H1 (cell line): ENCODE data around the gene SCAF1. TPM values are rescaled to one million over a fixed set of nuclear protein-coding genes. Genes with fewer than 3 reads are reported as not detected.

Experiments used
- CTCF ChIA-PET: fragments of 300-600 bp; sonication (Branson Sonifier 250); formaldehyde crosslinking; loops from one replicate; lab custom pipeline; 2021; ENCODE audit not compliant: partially characterized antibody; lab: Charles Lee
- POLR2A ChIA-PET: fragments of 300-600 bp; sonication (Branson Sonifier 250); formaldehyde crosslinking; loops from one replicate; lab custom pipeline; 2021; ENCODE audit warnings: inconsistent platforms; ENCODE audit not compliant: partially characterized antibody; lab: Charles Lee
- DNase-seq, 2 experiments: peaks; one replicate each; pipeline versions ENCODE4 v3.0.0 to v3.0.0-alpha.2; 2010 to 2022; ENCODE audit warnings: low spot score in 2 of 2, low read depth in 1 of 2, mixed read lengths in 1 of 2
- FAIRE-seq: peaks from 2 replicates; lab custom pipeline; 2011; peaks lifted over from hg19 to GRCh38; lab: Jason Lieb, UNC
- H2AFZ ChIP-seq: 2 replicates; pipeline ENCODE4 v1.8.1; 2012; ENCODE audit warnings: low read length, inconsistent platforms
- H2AK5ac ChIP-seq: 2 replicates; pipeline ENCODE4 v1.6.1; 2013; ENCODE audit warnings: low read depth, low read length
- H2BK120ac ChIP-seq: replicated peaks from 2 replicates; pipeline ENCODE3; 2013; ENCODE audit warnings: low read depth, low read length, inconsistent platforms
- H2BK12ac ChIP-seq: 2 replicates; pipeline ENCODE4 v1.6.1; 2013; ENCODE audit warnings: low read depth, low read length
- H2BK15ac ChIP-seq: 2 replicates; pipeline ENCODE4 v1.6.1; 2013; ENCODE audit warnings: low read length
- H2BK20ac ChIP-seq: 2 replicates; pipeline ENCODE4 v1.6.1; 2013; ENCODE audit warnings: low read length
- H2BK5ac ChIP-seq: 2 replicates; pipeline ENCODE4 v1.6.1; 2013; ENCODE audit warnings: low read depth, low read length
- H3K14ac ChIP-seq: 2 replicates; pipeline ENCODE4 v1.6.1; 2013; ENCODE audit warnings: inconsistent platforms; ENCODE audit not compliant: insufficient read length
- H3K18ac ChIP-seq: 2 replicates; pipeline ENCODE4 v1.6.1; 2013; ENCODE audit warnings: low read length; ENCODE audit errors: extremely low read depth
- H3K23ac ChIP-seq: 2 replicates; pipeline ENCODE4 v1.6.1; 2013; ENCODE audit warnings: inconsistent platforms; ENCODE audit not compliant: insufficient read length
- H3K23me2 ChIP-seq: 2 replicates; pipeline ENCODE4 v1.6.1; 2013; ENCODE audit warnings: low read depth, low read length
- H3K27ac ChIP-seq: 2 replicates; pipeline ENCODE4 v1.6.1; 2011; ENCODE audit warnings: low read depth, low read length, inconsistent platforms
- H3K27me3 ChIP-seq, 4 experiments: replicated peaks in 1 of 4; 1 replicate in 1 of 4; 2 replicates in 3 of 4; pipeline versions ENCODE4 v1.6.1 to v1.8.1; 2011 to 2013; ENCODE audit warnings: low read length in 3 of 4, mild to moderate bottlenecking in 3 of 4, inconsistent platforms in 2 of 4, mixed read lengths in 2 of 4, moderate library complexity in 1 of 4; ENCODE audit not compliant: control insufficient read depth in 3 of 4, insufficient read depth in 3 of 4; ENCODE audit errors: extremely low read depth in 1 of 4
- H3K36me3 ChIP-seq, 4 experiments: 2 replicates each; pipeline versions ENCODE4 v1.6.1 to v1.8.1; 2011 to 2013; ENCODE audit warnings: mild to moderate bottlenecking in 4 of 4, low read length in 3 of 4, moderate library complexity in 2 of 4, control low read depth in 1 of 4, inconsistent platforms in 1 of 4; ENCODE audit not compliant: insufficient read depth in 4 of 4, control insufficient read depth in 2 of 4
- H3K4ac ChIP-seq: replicated peaks from 2 replicates; pipeline ENCODE3; 2013; ENCODE audit warnings: low read length, low read depth, mixed read lengths, inconsistent platforms; ENCODE audit not compliant: insufficient read length
- H3K4me1 ChIP-seq, 4 experiments: replicated peaks in 1 of 4; 1 replicate in 1 of 4; 2 replicates in 3 of 4; pipeline versions ENCODE4 v1.6.1 to v1.8.1; 2011 to 2013; ENCODE audit warnings: low read length in 3 of 4, inconsistent platforms in 2 of 4, mixed read lengths in 1 of 4; ENCODE audit not compliant: insufficient read depth in 4 of 4, control insufficient read depth in 3 of 4
- H3K4me2 ChIP-seq, 2 experiments: 2 replicates each; pipeline versions ENCODE4 v1.6.1 to v1.8.1; 2011 to 2013; ENCODE audit warnings: low read depth in 2 of 2, low read length in 2 of 2, control low read depth in 1 of 2, inconsistent platforms in 1 of 2, mild to moderate bottlenecking in 1 of 2; ENCODE audit not compliant: insufficient read depth in 1 of 2
- H3K4me3 ChIP-seq, 4 experiments: fragments of 200-600, 300-600 bp in 1 of 4; sonication (generic), shearing (Covaris generic), sonication (Bioruptor Twin) in 1 of 4; 2 replicates each; pipeline versions ENCODE4 v1.5.1 to v1.8.1; 2011 to 2016; ENCODE audit warnings: low read length in 4 of 4, low read depth in 3 of 4, control low read depth in 2 of 4, inconsistent platforms in 2 of 4, mild to moderate bottlenecking in 2 of 4, mixed read lengths in 1 of 4, moderate library complexity in 1 of 4; ENCODE audit not compliant: insufficient read depth in 2 of 4; ENCODE audit errors: extremely low read depth in 1 of 4
- H3K56ac ChIP-seq: replicated peaks from 2 replicates; pipeline ENCODE3; 2013; ENCODE audit warnings: low read depth, mild to moderate bottlenecking, mixed read lengths, low read length, inconsistent platforms; ENCODE audit not compliant: insufficient read length
- H3K79me1 ChIP-seq: 2 replicates; pipeline ENCODE4 v1.6.1; 2013; ENCODE audit warnings: low read depth, low read length, control low read depth
- H3K79me2 ChIP-seq, 2 experiments: 2 replicates each; pipeline versions ENCODE4 v1.6.1 to v1.8.1; 2012 to 2013; ENCODE audit warnings: low read length in 2 of 2, mild to moderate bottlenecking in 2 of 2, inconsistent platforms in 1 of 2; ENCODE audit not compliant: insufficient read depth in 2 of 2, control insufficient read depth in 1 of 2
- H3K9ac ChIP-seq, 4 experiments: replicated peaks in 1 of 4; 1 replicate in 1 of 4; 2 replicates in 3 of 4; pipeline versions ENCODE4 v1.6.1 to v1.8.1; 2011 to 2013; ENCODE audit warnings: low read depth in 3 of 4, low read length in 3 of 4, control low read depth in 2 of 4, mild to moderate bottlenecking in 2 of 4, moderate library complexity in 2 of 4, inconsistent platforms in 1 of 4; ENCODE audit errors: extremely low read depth in 1 of 4
- H3K9me3 ChIP-seq, 2 experiments: 2 replicates each; pipeline versions ENCODE4 v1.6.1 to v1.8.1; 2012 to 2013; ENCODE audit warnings: mild to moderate bottlenecking in 2 of 2, moderate library complexity in 2 of 2, control low read depth in 1 of 2, inconsistent platforms in 1 of 2, low read depth in 1 of 2, low read length in 1 of 2, mixed read lengths in 1 of 2; ENCODE audit not compliant: insufficient read depth in 2 of 2
- H4K20me1 ChIP-seq, 2 experiments: replicated peaks in 1 of 2; 2 replicates each; pipeline versions ENCODE3 to v1.8.1; 2011 to 2013; ENCODE audit warnings: inconsistent platforms in 2 of 2, low read length in 2 of 2, mild to moderate bottlenecking in 1 of 2; ENCODE audit not compliant: insufficient read depth in 2 of 2, control insufficient read depth in 1 of 2
- H4K5ac ChIP-seq: 2 replicates; pipeline ENCODE4 v1.6.1; 2013; ENCODE audit warnings: low read length, low read depth, mixed read lengths, inconsistent platforms; ENCODE audit not compliant: insufficient read length
- H4K8ac ChIP-seq: 2 replicates; pipeline ENCODE4 v1.8.0; 2013; ENCODE audit warnings: mild to moderate bottlenecking, moderate library complexity, low read length, inconsistent platforms; ENCODE audit not compliant: insufficient read depth; ENCODE audit errors: extremely low read depth
- H4K91ac ChIP-seq: replicated peaks from 2 replicates; pipeline ENCODE3; 2013; ENCODE audit warnings: low read length, mixed read lengths, inconsistent platforms; ENCODE audit not compliant: insufficient read length
- BCL11A ChIP-seq, 2 experiments: IDR thresholded peaks; one replicate each; pipeline ENCODE4 v1.6.1; 2011; ENCODE audit warnings: low read depth in 2 of 2, low read length in 2 of 2, mild to moderate bottlenecking in 2 of 2
- EP300 ChIP-seq, 2 experiments: IDR thresholded peaks; 1 replicate in 1 of 2; 2 replicates in 1 of 2; pipeline ENCODE4 v1.6.1; 2011 to 2012; ENCODE audit warnings: low read depth in 2 of 2, low read length in 2 of 2, mild to moderate bottlenecking in 2 of 2, borderline replicate concordance in 1 of 2, inconsistent platforms in 1 of 2, moderate library complexity in 1 of 2
- SP1 ChIP-seq: IDR thresholded peaks from 2 replicates; pipeline ENCODE4 v1.6.1; 2011; ENCODE audit warnings: low read depth, low read length
- WGBS, 2 experiments: shearing (Covaris generic) in 1 of 2; methylation state at CpG; one replicate each; pipeline versions ENCODE4 v1.1.6 to v1.1.7; 2013 to 2015; ENCODE audit warnings: low lambda C conversion rate in 2 of 2, mixed read lengths in 2 of 2, inconsistent platforms in 1 of 2, low coverage in 1 of 2, missing lambda C conversion rate in 1 of 2; ENCODE audit not compliant: insufficient replicate concordance in 2 of 2, insufficient coverage in 1 of 2, insufficient read length in 1 of 2; ENCODE audit errors: extremely low coverage in 1 of 2, missing lambda C conversion rate in 1 of 2; 5-methylcytosine and 5-hydroxymethylcytosine counted together
- polyA plus RNA-seq, 7 experiments: library from polyadenylated mRNA; depleted of rRNA in 3 of 7; stranded (reverse) in 5 of 7; unstranded in 2 of 7; fragments of >200 nt in 5 of 7; fragments of 200-250 nt in 2 of 7; gene quantifications; 1 replicate in 5 of 7; 2 replicates in 1 of 7; 4 replicates in 1 of 7; pipeline versions ENCODE4 v1.2.1 to v1.2.3, GENCODE V29; 2011 to 2013; ENCODE audit warnings: missing spikeins in 2 of 7, mixed read lengths in 2 of 7
- total RNA-seq: library from RNA; stranded (reverse); fragmentation: NEBNext Ultra II Directional; extraction: Animal tissue kit (Norgen Biotek cat#: 25700); gene quantifications from 2 replicates; pipeline ENCODE4 v1.2.1, GENCODE V29; 2021

SCAF1 gene
- total and polyA plus RNA-seq, 2 of the 8 experiments (the other 6 are each of a cell fraction or from before 2014, with no cell fraction given), result 9.7 to 81.7 TPM

- Histone ChIP-seq H2AFZ (no peak overlapping the region), H2BK15ac (no peak overlapping the region), H3K9ac (no peak overlapping the region), H3K79me2 (peaks cover 4 to 55% of the 10 kb centered on the region in 2 experiments; a peak in 3 of 4 replicates), H2BK120ac (no peak overlapping the region), H3K56ac (no peak overlapping the region), H3K27me3 (no peaks in the 10 kb centered on the region), H3K14ac (no peak overlapping the region), H4K8ac (no peak overlapping the region), H2AK5ac (no peak overlapping the region), H3K23ac (no peak overlapping the region), H3K4ac (no peak overlapping the region), H3K4me1 (peaks cover 0 to 5% (median 4%) of the 10 kb centered on the region in 4 experiments; a peak in 4 of 7 replicates), H4K20me1 (peaks cover 6 to 11% of the 10 kb centered on the region in 2 experiments), H4K91ac (no peak overlapping the region), H2BK20ac (no peak overlapping the region), H3K79me1 (peaks cover 8% of the 10 kb centered on the region), H3K18ac (no peak overlapping the region), H3K9me3 (no peaks in the 10 kb centered on the region), H3K4me3 (no peak overlapping the region), H2BK5ac (no peak overlapping the region), H3K4me2 (no peak overlapping the region), H4K5ac (no peak overlapping the region), H3K27ac (no peak overlapping the region), H2BK12ac (no peak overlapping the region), H3K36me3 (peaks cover 20 to 70% (median 50%) of the 10 kb centered on the region in 4 experiments), H3K23me2 (peaks cover 11% of the 10 kb centered on the region)
- WGBS, 2 experiments, result 98% methylated on average over 8 of the region's 15 CpGs; no CpG with 5 or more reads in 1 of the 2 experiments
- POLR2A ChIA-PET, result interaction anchor here (0.6 to 37.8 kb wide), 7 partner anchors 13 to 114 kb away, joined by 3 to 840 read pairs (median 3); partner anchors contain the start of genes BCL2L12, IRF3, RPS11 and RRAS
- TF ChIP-seq SP1 (no peak), BCL11A (IDR thresholded peaks at IDR 0.05; ENCODE audit: low read depth in 2 of 2, low read length in 2 of 2) (no peak), EP300 (IDR thresholded peaks at IDR 0.05; ENCODE audit: borderline replicate concordance in 1 of 2, low read depth in 2 of 2, low read length in 2 of 2) (no peak)
- FAIRE-seq (no peak), DNase-seq (no peak)
- CTCF ChIA-PET, result interaction anchor here (1.1 to 2.0 kb wide), 5 partner anchors 18 to 93 kb away, joined by 3 to 6 read pairs (median 4); partner anchors contain the start of gene ADM5
Measured at GRCh38 chr19:49596407-49596806, 45.6 kb upstream of the SCAF1 start.
